Neural progenitor cell (in vitro differentiated cells): ENCODE data around the gene CHDH. TPM values are rescaled to one million over a fixed set of nuclear protein-coding genes. Genes with fewer than 3 reads are reported as not detected.

Experiments
- DNase-seq: peaks from one replicate; pipeline ENCODE4 v3.0.0-alpha.2; 2016; ENCODE audit warnings: low spot score
- H2AFZ ChIP-seq: fragments of 200-600 bp; sonication (generic); replicated peaks from 2 replicates; pipeline ENCODE4 v1.6.1; 2016; ENCODE audit warnings: antibody characterized with exemption
- H3F3A ChIP-seq: fragments of 200-600 bp; sonication (generic); 2 replicates; pipeline ENCODE4 v1.6.1; 2016; ENCODE audit warnings: antibody characterized with exemption, low read depth
- H3K27ac ChIP-seq: fragments of 200-600 bp; sonication (generic); 2 replicates; pipeline ENCODE4 v1.5.1; 2016; ENCODE audit warnings: mild to moderate bottlenecking
- H3K27me3 ChIP-seq: fragments of 200-600 bp; sonication (generic); 2 replicates; pipeline ENCODE4 v1.6.1; 2016; ENCODE audit warnings: mild to moderate bottlenecking, moderate library complexity
- H3K36me3 ChIP-seq: fragments of 200-600 bp; sonication (generic); 2 replicates; pipeline ENCODE4 v1.5.1; 2016
- H3K4me1 ChIP-seq: fragments of 200-600 bp; sonication (generic); 2 replicates; pipeline ENCODE4 v1.6.1; 2016; ENCODE audit warnings: mixed run types
- H3K4me2 ChIP-seq: fragments of 200-600 bp; sonication (generic); 2 replicates; pipeline ENCODE4 v1.6.1; 2016
- H3K4me3 ChIP-seq: fragments of 200-600 bp; sonication (generic); 2 replicates; pipeline ENCODE4 v1.5.1; 2016
- H3K79me2 ChIP-seq: fragments of 200-600 bp; sonication (generic); 2 replicates; pipeline ENCODE4 v1.6.1; 2016; ENCODE audit warnings: low read depth
- H3K9ac ChIP-seq: fragments of 200-600 bp; sonication (generic); 2 replicates; pipeline ENCODE4 v1.6.1; 2016
- H3K9me3 ChIP-seq: fragments of 200-600 bp; sonication (generic); 2 replicates; pipeline ENCODE4 v1.5.1; 2016; ENCODE audit warnings: low read depth
- H4K20me1 ChIP-seq: fragments of 200-600 bp; sonication (generic); 2 replicates; pipeline ENCODE4 v1.6.1; 2016; ENCODE audit warnings: low read depth
- H3K27ac Mint-ChIP-seq: 3 replicates; pipeline ENCODE4 v1.8.0; 2021; ENCODE audit warnings: mixed read lengths
- H3K27me3 Mint-ChIP-seq: 2 replicates; pipeline ENCODE4 v1.8.0; 2022; ENCODE audit warnings: low read depth, mild to moderate bottlenecking, inconsistent platforms, moderate library complexity, mixed read lengths; ENCODE audit not compliant: insufficient read depth
- H3K36me3 Mint-ChIP-seq: 3 replicates; pipeline ENCODE4 v1.8.0; 2021; ENCODE audit warnings: mixed read lengths
- H3K4me1 Mint-ChIP-seq: 3 replicates; pipeline ENCODE4 v1.8.0; 2021; ENCODE audit warnings: mixed read lengths
- H3K4me3 Mint-ChIP-seq: 3 replicates; pipeline ENCODE4 v1.8.0; 2021; ENCODE audit warnings: mild to moderate bottlenecking, moderate library complexity, mixed read lengths
- H3K9me3 Mint-ChIP-seq: 3 replicates; pipeline ENCODE4 v1.8.0; 2020; ENCODE audit warnings: mixed read lengths
- CTCF ChIP-seq: fragments of 200-600 bp; sonication (generic); IDR thresholded peaks from 2 replicates; pipeline ENCODE4 v1.5.1; 2017; ENCODE audit warnings: antibody characterized with exemption, mild to moderate bottlenecking
- EZH2 ChIP-seq: fragments of 200-600 bp; sonication (generic); IDR thresholded peaks from 2 replicates; pipeline ENCODE4 v1.6.1; 2017; ENCODE audit warnings: antibody characterized with exemption, mild to moderate bottlenecking, moderate library complexity
- EZH2phosphoT487 ChIP-seq: fragments of 200-600 bp; sonication (generic); IDR thresholded peaks from 2 replicates; pipeline ENCODE4 v1.6.1; 2017; ENCODE audit warnings: antibody characterized with exemption
- total RNA-seq: library from RNA; depleted of rRNA; stranded (reverse); fragments of >200 nt; gene quantifications from 2 replicates; pipeline ENCODE4 v1.2.3, GENCODE V29; 2015; ENCODE audit warnings: low replicate concordance

Gene CHDH
- total RNA-seq, 1 donor from 2014 or later: 1.5 TPM

DNA sequence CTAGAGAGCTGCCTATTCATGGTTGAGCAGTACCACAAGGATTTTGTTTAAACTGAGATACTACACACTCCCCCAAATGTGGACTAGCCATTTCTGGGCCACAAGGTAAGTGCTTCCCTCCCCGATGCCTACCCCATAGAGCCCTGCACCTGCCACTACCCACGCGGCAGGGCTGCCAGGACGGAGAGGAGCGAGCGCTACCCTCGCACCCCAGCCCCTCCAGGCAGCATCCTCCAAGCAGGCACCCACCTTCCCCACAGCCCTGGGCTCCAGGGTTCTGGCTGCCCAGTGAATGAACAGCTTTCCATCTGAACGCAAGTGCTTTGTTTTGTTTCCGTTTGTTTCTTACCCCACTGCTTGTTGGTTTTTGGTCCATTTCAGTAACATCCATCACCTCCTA, 59.2 kb downstream of the CHDH start:
- Mint-ChIP-seq H3K4me3 (no peak overlapping the region), H3K9me3 (no peaks in the 10 kb centered on the region), H3K4me1 (peaks cover 16% of the 10 kb centered on the region), H3K27ac (no peak overlapping the region), H3K36me3 (no peaks in the 10 kb centered on the region), H3K27me3 (peaks cover 2% of the 10 kb centered on the region)
- no peaks in the 10 kb centered on the region for H3K79me2 ChIP-seq
- no peak overlapping the region for H3K9ac ChIP-seq
- H3K9me3 ChIP-seq: no peaks in the 10 kb centered on the region
- H3K4me2 ChIP-seq: no peak overlapping the region
- no peaks in the 10 kb centered on the region for H3K27me3 ChIP-seq
- peaks cover 15% of the 10 kb centered on the region for H3K4me1 ChIP-seq
- H4K20me1 ChIP-seq: no peaks in the 10 kb centered on the region
- no peak overlapping the region for H3K27ac ChIP-seq
- H2AFZ ChIP-seq: no peak overlapping the region
- no peak overlapping the region for H3K4me3 ChIP-seq
- TF ChIP-seq EZH2phosphoT487 (no peak), EZH2 (no peak), CTCF (no peak)
- H3F3A ChIP-seq: peaks cover 10% of the 10 kb centered on the region
- DNase-seq: no peak
- H3K36me3 ChIP-seq: no peaks in the 10 kb centered on the region

GRCh38 chr3:53780806-53781205, 65.4 kb downstream of the CHDH start:
- H3K9me3 Mint-ChIP-seq: no peaks in the 10 kb centered on the region
- Histone ChIP-seq H3K4me1 (peaks cover 4% of the 10 kb centered on the region), H3K79me2 (no peaks in the 10 kb centered on the region), H3K27me3 (no peaks in the 10 kb centered on the region), H4K20me1 (no peaks in the 10 kb centered on the region), H3K9ac (no peak overlapping the region), H3K9me3 (no peaks in the 10 kb centered on the region), H3K36me3 (no peaks in the 10 kb centered on the region), H2AFZ (no peak overlapping the region), H3F3A (no peaks in the 10 kb centered on the region), H3K27ac (no peak overlapping the region), H3K4me2 (no peak overlapping the region), H3K4me3 (no peak overlapping the region)
- no peak for DNase-seq
- peaks cover 10% of the 10 kb centered on the region for H3K4me1 Mint-ChIP-seq
- H3K4me3 Mint-ChIP-seq: no peak overlapping the region
- H3K27ac Mint-ChIP-seq: no peak overlapping the region
- no peaks in the 10 kb centered on the region for H3K36me3 Mint-ChIP-seq
- TF ChIP-seq EZH2 (no peak), CTCF (no peak), EZH2phosphoT487 (no peak)
- H3K27me3 Mint-ChIP-seq: peaks cover 4% of the 10 kb centered on the region

GRCh38 chr3:53780171-53780570, 66.0 kb downstream of the CHDH start:
- Mint-ChIP-seq H3K27ac (no peak overlapping the region), H3K36me3 (no peaks in the 10 kb centered on the region), H3K9me3 (no peaks in the 10 kb centered on the region), H3K27me3 (peaks cover 2% of the 10 kb centered on the region), H3K4me1 (peaks cover 13% of the 10 kb centered on the region), H3K4me3 (no peak overlapping the region)
- Histone ChIP-seq H2AFZ (no peak overlapping the region), H4K20me1 (no peaks in the 10 kb centered on the region), H3K27ac (no peak overlapping the region), H3K9me3 (no peaks in the 10 kb centered on the region), H3K4me1 (peaks cover 7% of the 10 kb centered on the region), H3K79me2 (no peaks in the 10 kb centered on the region), H3K9ac (no peak overlapping the region), H3K4me3 (no peak overlapping the region), H3K27me3 (no peaks in the 10 kb centered on the region), H3K4me2 (no peak overlapping the region), H3F3A (no peaks in the 10 kb centered on the region), H3K36me3 (no peaks in the 10 kb centered on the region)
- TF ChIP-seq EZH2phosphoT487 (no peak), EZH2 (no peak), CTCF (no peak)
- no peak for DNase-seq

DNA sequence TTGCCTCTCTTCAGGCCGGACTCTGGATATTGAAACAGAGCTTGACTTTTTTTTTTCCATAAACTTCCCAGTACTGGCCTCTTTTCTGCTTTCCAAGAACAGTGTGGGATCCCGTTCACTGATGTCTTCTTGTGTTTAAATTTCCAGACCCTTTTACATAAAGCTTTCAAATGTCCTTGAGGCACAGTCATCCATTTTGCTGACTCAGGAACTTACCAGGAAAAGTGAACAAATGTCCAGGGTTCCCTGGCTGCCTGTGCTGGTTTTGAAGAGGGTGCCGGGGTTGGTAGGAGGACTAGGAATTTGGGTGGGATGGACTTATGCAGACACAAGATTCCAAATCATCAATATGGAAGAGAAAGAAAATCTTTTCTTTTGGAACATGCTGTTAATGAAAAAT, 68.1 kb downstream of the CHDH start:
- DNase-seq: no peak
- Mint-ChIP-seq H3K27me3 (peaks cover 2% of the 10 kb centered on the region), H3K4me3 (no peak overlapping the region), H3K4me1 (peaks cover 26% of the 10 kb centered on the region), H3K36me3 (no peaks in the 10 kb centered on the region), H3K9me3 (no peaks in the 10 kb centered on the region), H3K27ac (no peak overlapping the region)
- no peak overlapping the region for H3K27ac ChIP-seq
- no peak overlapping the region for H3K9ac ChIP-seq
- no peaks in the 10 kb centered on the region for H4K20me1 ChIP-seq
- no peak overlapping the region for H3K4me3 ChIP-seq
- H3F3A ChIP-seq: no peaks in the 10 kb centered on the region
- no peaks in the 10 kb centered on the region for H3K9me3 ChIP-seq
- no peak for TF ChIP-seq EZH2
- TF ChIP-seq EZH2phosphoT487: no peak
- no peak for TF ChIP-seq CTCF
- H3K36me3 ChIP-seq: no peaks in the 10 kb centered on the region
- no peaks in the 10 kb centered on the region for H3K79me2 ChIP-seq
- H3K27me3 ChIP-seq: no peaks in the 10 kb centered on the region
- H3K4me2 ChIP-seq: no peak overlapping the region
- no peak overlapping the region for H2AFZ ChIP-seq
- H3K4me1 ChIP-seq: peaks cover 22% of the 10 kb centered on the region
